ENCODE data around the gene KRT8.

Gene KRT8

GRCh38 chr12:52925717-52926595 lies 21.1 kb upstream of the KRT8 start:
- ATAC-seq: no peak

GRCh38 chr12:52924764-52925716 lies 20.2 kb upstream of the KRT8 start:
- peak in 1 of 2 donors; percentile 13 for ATAC-seq

GRCh38 chr12:52921488-52922165 lies 16.8 kb upstream of the KRT8 start:
- no peak for ATAC-seq

GRCh38 chr12:52920937-52921336 lies 16.1 kb upstream of the KRT8 start:
- ATAC-seq: no peak

- no peak for ATAC-seq
Measured at GRCh38 chr12:52918784-52919183, 13.9 kb upstream of the KRT8 start.

- ATAC-seq: no peak
Measured at GRCh38 chr12:52918351-52918750, 13.5 kb upstream of the KRT8 start.

GRCh38 chr12:52917800-52918199 lies 12.9 kb upstream of the KRT8 start:
- ATAC-seq: no peak

- no peak for ATAC-seq
Measured at GRCh38 chr12:52916216-52916615, 11.3 kb upstream of the KRT8 start.

- ATAC-seq: no peak
Measured at GRCh38 chr12:52915637-52916036, 10.8 kb upstream of the KRT8 start.

- ATAC-seq: no peak
Measured at GRCh38 chr12:52914576-52915121, 9.8 kb upstream of the KRT8 start.

GRCh38 chr12:52913431-52913821 lies 8.6 kb upstream of the KRT8 start:
- ATAC-seq: no peak

- ATAC-seq: no peak
Measured at GRCh38 chr12:52912711-52913430, 8.0 kb upstream of the KRT8 start.

GRCh38 chr12:52910248-52910883 lies 5.5 kb upstream of the KRT8 start:
- no peak for ATAC-seq

GRCh38 chr12:52909796-52910195 lies 4.9 kb upstream of the KRT8 start:
- ATAC-seq: no peak

- no peak for ATAC-seq
Measured at GRCh38 chr12:52909331-52909730, 4.5 kb upstream of the KRT8 start.

GRCh38 chr12:52907092-52907810 lies 2.4 kb upstream of the KRT8 start:
- no peak for ATAC-seq

GRCh38 chr12:52906191-52906601 lies 1.3 kb upstream of the KRT8 start:
- no peak for ATAC-seq

GRCh38 chr12:52903855-52904508 lies 894 bp downstream of the KRT8 start:
- ATAC-seq: peak; percentile 7 to 36

- peak; percentile 88 to 90 for ATAC-seq
Measured at GRCh38 chr12:52903285-52903854, 1.5 kb downstream of the KRT8 start.
